UCSD-AML1 (cell line): Measurements from ENCODE around the gene SLC5A5.

Experiments
- DNase-seq: peaks from one replicate; lab custom pipeline; 2025; ENCODE audit not compliant: unreplicated experiment; lab: John Stamatoyannopoulos, UW

SLC5A5 gene

DNA sequence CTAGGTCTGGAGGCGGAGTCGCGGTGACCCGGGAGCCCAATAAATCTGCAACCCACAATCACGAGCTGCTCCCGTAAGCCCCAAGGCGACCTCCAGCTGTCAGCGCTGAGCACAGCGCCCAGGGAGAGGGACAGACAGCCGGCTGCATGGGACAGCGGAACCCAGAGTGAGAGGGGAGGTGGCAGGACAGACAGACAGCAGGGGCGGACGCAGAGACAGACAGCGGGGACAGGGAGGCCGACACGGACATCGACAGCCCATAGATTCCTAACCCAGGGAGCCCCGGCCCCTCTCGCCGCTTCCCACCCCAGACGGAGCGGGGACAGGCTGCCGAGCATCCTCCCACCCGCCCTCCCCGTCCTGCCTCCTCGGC is at the start of gene SLC5A5:
SLC5A5 (plus strand) TSS at position 68 of the 373 bp plus-strand sequence. CDS start 375 bp downstream, outside the sequence.
- DNase-seq, result peak; percentile 22

DNA sequence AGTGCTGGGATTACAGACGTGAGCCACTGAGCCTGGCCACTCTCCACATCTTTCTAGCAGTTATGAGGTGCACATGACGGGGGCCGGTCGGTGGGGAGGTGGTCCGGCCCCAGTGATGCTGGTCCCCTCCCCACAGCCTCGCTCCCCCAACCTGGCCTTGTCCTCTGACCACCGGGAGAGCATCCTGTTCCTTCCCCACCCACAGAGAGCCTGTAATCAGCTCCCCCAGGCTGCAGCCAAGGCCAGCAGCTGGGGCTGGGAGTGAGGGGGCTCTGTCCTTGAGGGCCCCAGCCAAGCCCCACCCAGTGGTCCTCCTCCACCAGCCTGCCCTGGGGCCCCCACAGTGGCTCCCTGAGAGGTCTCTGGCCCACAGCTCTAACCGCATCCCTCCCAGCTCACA is 47.4 kb upstream of the SLC5A5 start:
- DNase-seq, result no peak

DNA sequence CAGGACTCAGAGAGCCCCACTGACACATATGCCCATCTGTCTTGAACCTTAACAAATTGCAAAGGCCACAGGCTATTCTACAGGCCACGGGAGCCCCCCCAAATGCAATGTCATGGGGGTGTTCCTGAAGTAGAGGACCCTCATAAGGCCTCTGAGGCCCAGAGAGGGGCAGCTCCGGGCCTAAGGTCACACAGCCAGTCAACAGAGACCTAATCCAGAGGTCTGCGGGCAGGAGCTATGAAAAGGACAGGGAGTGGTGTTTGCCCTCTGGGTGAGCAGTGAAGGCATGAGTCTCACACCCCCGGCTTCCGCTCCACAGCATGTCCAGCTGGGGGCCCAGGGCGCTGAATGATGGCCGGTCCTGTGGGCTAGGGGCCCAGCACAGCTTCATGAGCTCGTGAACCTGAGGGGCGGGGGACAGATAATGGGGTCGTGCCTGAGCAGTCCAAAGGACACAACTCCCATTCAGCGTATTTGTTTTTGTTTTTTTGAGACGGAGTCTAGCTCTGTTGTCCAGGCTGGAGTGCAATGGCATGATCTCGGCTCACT is 45.2 kb upstream of the SLC5A5 start:
- no peak for DNase-seq

DNA sequence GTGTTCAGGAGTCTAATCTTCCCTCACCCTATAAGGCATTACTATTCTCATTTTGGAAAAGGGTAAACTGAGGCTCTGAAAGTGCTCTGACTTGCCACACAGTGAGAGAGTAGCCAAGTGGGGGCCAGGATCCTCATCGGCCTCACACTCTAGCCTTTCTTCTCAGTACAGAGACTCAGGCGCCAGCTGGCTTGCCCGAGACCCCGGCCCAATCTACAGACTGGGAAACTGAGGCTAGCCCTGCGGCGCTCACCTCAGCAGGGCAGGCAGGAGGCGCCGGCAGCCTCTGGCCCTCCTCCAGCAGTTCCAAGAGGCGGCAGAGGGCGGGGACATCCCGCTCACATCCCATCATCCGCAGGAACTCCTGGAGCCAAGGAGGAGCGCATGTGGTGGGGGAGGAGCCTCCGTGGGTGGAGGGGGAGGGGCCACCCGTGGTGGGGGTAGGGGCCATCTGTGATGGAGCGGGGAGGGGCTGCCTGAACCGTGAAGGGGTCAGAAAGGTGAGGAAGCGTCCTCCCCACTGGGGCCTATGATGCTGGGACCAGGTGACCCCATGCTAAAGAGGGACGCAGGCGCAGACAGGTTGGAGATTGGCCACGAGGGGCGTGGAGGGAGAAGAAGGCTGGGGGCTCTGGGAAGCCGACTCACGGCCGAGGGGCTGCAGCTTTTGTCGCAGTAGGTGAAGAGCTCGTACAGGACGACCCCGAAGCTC is 41.7 kb upstream of the SLC5A5 start:
- DNase-seq, result no peak

DNA sequence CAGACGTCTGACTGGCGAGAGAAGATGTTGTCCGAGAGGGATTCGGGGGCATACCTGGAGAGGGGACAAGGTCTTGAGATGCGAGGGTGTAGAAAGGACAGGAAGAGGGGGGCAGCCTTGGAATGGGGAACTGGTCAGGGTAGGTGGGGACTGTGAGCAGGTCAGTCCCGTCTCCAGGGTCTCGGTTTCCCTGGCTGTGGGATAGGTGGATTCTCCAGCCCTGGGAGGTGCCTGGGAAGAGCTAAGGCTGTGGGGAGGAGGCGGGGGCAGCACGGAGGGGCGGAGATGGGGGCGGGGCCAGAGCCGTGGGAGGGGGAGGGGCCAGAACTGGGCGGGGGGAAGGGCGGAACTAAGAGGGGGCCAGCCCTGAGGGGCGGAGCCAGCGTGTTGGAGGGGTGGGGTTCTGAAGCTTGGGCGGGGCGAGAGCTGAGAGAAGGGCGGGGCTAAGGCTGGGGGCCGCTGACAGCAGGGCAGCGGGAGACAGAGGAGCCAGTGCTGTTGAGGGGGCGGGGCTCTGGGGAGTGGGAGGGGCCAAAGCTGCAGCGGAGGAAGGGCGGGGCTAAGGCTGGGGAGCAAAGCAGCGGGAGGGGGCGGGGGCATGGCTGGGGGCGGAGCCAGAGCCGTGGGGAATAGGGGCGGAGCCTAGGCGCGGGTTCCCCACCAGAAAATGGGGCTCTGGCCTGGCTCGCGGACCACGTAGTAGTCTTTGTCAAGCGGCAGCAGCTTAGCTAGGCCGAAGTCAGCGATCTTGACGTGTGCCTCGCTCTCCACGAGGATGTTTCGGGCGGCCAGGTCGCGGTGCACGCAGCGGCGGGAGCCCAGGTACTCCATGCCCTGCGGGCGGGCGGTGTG is 41.0 kb upstream of the SLC5A5 start:
- DNase-seq, result peak; percentile 21

DNA sequence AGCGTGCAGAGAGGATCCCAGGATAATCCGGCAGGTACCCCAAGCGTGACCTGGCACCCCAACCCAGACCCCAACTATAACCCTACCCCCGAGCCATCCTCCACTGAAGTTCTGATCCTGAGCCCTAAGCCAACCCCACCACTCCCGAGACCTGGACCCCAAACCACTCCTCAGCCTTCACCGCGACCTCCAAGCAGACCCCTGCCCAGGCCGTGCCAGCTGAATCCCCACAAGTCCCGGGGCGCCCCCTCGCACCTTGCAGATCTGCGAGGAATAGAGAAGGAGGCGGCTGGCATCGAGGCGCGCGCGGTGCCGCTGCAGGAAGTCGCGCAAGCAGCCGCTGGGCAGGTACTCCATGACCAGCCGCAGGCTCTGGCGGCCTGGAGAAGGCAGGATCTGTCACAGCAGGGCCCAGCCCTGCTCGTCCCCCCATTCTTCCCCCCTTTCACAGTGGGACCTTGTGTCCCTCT is 40.3 kb upstream of the SLC5A5 start:
- no peak for DNase-seq

DNA sequence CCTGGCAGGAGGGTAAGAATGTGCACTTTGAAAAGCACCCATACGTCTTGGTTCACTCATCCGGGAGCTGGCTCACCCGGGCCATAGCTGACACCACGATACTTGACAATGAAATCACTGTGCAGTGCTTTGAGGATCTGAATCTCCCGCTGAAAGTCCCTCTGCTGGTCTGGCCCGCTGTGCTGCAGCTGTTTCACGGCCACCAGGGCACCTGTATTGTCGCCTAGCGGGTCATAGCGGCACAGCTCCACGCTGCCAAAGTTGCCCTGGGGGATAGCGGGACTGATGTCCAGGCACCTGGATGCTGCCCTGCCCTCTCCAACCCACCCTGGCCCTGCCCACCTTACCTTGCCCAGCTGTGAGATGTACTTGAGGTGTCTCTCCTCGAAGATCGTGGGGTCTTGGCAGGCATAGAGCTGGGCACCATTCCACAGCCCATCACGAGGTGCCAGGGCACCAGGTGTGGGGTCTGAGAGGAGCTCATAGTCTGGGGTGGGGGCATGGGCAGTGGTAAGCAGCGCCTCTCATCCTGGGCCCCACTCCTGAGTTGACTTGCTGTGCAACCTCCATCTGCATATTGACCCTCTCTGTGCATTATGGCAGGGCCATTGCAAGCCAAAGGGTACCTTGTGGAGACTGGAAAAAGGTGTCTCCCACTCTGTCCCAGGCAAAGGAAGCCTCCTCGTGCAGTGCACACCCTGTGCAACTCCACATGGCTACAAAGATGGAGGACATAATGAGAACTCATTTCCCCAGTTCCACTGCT is 39.1 kb upstream of the SLC5A5 start:
- DNase-seq, result no peak

DNA sequence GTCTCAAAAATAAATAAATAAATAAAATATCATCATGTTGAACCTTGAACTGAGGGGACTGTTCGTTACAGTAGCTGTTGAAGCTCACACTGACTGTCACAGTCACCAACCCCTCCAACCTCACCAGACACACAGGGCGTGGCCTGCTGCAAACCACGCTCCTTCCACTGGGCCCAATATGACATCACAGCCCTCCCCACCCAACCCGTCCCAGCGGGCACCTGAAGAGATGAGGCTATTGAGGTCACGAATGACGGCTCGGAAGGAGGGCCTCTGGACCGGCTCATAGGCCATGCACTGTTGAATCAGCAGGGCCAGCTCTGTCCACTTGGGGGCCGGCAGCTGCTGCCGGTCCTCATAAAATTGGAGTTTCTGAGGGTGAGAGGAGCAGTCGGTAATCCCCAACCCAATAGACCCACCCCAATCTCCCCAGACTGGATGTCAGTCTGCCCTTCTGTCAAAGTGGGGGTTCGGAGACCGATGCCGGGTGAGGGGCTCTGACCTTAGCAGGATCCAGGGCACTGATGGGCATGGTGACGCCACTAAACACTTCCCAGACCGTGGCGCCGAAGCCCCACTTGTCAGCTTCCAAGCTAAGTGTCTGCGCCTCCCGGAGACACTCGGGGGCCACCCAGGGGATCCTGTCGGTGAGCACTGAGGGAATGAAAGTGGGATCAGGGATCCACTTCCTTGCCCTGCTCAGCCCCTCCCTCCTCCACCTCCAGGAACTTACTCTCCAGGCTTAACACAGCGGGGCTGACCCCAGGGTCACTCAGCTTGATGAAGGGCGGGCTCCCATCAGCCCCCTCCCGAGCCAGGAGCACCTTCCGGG is 37.2 kb upstream of the SLC5A5 start:
- DNase-seq, result no peak

DNA sequence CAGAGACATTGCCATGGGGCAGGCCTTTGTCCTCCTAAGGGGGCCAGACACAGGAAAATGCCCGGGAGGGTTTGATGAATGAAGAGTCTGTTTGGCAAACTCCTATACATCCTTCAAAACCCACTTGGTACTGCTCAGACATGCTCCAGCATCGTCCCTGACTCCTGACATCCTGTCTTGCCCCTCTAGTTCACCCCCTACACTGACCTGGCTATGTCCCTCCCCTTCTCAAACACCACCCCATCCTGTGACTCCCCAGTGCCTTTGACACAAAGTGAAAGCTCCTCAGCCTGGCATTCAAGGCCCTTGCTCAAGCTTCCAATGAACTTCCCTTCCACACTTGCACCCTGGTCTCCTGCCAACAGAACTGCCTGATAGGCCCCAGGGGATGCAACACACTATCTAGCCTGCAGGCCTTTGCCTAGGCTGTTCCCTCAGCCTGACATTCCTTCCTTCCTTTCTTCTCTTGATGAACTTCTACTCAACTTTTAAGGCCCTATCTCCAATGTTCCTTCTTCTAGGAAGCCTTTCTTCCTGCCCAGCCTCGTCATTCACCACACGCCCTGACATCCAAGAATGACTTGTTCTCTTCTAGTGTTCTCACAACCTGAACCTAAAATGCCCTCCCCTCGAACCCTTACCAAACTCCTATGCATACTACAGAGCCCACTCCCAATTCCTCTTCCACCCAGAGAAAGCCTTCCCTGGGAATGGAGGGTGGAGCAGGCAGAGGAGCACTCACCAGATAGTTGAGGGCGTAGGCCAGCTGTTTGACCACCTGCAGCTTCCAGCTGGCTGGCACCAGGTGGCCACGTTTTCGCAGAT is 36.4 kb upstream of the SLC5A5 start:
- peak; percentile 19 for DNase-seq

DNA sequence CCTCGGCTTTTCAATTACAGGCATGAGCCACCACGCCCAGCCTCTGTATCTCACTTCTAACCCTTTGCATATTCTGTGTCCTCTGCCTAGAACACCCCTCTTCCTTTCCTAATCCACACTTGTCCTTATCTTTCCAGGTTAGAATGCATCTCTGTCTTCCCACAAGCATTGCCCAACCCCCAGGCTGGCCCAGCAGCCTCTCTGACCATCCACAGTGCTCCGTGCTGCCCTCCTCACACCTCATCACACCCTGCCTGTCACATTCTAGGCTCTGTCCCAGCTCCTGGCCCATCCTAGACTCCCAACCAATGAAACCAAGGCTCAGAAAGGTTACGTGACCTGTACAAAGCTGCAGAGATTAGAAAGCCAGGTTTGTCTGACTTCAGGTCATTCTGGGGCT is 35.2 kb upstream of the SLC5A5 start:
- no peak for DNase-seq

DNA sequence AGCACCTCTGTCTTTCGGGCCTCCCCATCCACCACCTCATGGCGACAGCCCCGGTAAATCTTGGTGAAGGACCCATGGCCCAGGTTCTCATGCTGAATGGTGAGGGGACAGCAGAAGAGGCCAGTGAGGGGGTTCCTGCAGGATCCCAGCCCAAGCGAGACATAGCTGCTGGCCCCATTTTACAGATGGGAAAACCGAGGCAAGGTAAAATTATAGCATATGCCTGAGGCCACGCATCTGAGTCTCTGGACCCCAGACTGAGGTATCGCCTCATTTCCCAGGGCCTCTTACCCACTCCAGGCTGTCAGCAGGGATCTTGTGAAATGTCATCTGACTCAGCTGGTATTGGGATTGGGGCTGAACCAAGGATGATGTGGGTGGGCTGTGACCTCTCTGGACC is 33.8 kb upstream of the SLC5A5 start:
- DNase-seq, result no peak

DNA sequence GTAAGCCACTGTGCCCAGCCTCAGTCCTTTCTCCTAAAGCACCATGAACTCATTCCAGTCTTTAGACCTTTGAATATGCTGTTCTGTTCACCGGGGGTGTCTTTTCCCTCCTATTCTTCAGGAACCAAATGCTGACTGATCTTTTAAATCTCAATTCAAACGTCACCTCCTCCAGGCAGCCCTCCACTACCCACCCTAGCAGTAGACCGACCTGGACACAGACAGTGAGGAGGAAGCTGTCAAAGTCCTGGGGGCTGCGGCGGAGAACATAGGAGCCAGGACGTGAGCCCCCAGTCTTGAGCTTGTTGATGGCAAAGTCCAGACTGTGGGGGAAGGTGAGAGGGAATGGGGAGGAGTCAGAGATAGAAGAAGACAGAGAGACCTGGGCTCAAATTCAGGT is 31.7 kb upstream of the SLC5A5 start:
- DNase-seq, result no peak

DNA sequence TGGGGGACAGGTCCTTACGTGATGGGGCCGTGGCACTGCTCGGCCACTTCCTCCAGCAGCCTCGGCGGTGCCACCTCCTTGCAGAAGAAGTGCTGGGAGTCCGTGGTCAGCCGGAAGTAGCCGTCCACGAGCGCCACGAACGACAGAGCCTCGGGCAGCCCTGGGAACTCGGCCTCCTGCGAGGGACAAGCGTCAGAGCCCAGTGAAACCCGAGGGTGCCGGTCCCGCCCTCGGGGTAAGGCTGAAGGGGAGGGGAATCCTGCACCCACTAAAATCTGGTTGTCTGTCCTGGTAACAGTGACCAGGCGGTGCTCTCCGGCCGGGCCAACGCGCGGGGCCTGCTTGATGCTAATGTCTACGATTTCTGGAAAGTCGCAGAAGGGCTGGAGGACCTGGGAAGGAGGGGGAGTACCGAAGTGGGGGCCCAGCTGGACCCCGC is 30.4 kb upstream of the SLC5A5 start:
- no peak for DNase-seq

DNA sequence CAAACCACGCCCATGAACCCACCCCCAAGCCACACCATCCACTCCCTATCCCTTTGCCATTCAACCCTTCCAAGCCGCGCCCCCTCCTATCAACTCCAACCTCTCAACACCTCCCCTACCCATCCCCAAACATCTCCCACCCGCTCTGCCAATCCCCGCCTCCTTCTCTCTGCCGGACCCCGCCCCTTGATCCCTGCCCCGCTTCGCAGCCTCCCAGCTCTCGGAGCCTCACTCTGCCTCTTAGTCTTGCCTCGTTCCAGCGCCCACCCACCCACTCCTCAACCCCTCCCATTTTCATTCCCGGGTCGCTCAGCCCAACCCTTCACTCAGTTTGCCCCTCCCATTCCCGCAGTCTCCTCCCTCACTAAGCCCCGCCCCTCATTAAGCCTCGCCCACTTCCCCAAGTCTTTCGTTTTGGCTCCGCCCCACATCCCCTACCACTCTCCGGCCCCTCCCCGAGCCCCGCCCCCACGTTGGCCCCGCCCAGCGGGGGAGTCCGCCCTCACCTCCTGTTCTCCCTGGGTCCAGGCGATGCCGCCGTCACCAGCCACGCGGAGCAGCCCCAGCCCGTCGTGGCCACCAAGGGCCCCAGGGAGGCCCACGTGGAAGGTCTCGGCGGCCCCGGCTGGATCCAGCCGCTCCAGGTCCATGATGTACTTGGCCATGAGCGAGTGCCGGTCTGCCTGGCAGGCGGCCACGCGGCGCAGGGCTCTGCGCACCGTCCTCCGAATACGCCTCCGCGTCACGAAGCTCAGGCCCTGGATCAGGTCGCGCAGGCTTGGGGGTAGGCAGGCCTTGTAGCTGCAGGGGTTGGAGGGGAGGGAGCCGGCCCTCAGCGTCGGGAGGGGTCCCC is 29.7 kb upstream of the SLC5A5 start:
- DNase-seq, result peak; percentile 54

DNA sequence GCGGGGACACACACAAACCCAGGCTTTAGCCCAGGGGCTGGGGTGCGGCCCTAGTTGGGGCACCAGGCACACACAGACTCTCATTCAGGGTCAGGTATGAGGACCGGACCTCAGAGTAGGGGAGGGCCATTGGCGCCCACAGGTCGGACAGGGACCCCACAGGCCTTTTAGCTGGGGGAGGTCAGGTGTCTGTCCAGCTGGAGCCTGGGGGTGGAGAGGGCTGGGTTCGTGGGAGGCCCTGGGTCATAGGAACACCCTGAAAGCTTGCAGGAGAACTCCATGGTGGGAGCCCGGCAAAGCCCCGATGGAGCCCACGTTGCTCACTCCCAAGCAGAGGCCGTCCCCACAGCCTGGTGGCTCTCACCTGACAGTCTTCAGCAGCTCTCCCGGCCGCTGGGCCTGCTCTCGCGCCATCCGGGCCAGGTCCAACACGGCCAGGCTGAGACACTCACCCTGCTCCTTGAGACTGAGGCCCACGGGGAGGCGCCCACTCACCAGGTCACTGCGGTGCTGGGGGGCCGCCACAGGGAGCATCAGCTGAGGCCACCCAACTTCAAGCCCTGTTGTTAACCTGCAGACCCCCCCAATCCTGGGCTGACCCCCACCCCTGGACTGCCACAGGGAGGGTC is 29.0 kb upstream of the SLC5A5 start:
- DNase-seq, result no peak

DNA sequence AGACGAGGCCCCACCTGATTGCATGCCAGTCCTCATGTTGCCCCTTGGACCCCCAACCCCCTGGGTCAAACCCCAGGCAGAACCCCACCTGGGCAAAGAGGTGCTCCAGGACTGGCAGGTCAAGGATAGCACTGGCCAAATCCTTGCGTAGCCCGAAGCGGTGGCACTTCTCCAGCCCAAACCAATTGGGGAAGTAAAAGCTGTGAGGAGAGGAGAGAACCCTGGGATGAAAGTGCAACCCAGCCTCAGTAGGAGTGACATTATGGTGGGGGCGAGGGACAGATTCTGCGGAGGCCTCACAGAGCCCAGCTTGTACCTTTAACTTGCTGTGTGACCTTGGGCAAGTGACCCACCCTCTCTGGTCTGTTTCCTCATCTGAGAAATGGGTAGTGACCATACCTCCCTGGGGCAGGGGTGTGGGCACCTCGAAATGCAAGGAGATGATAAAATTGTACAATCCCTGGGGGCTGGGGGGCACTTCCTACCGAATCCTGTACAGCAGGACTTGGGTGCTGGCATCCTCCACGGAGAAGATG is 28.4 kb upstream of the SLC5A5 start:
- no peak for DNase-seq

DNA sequence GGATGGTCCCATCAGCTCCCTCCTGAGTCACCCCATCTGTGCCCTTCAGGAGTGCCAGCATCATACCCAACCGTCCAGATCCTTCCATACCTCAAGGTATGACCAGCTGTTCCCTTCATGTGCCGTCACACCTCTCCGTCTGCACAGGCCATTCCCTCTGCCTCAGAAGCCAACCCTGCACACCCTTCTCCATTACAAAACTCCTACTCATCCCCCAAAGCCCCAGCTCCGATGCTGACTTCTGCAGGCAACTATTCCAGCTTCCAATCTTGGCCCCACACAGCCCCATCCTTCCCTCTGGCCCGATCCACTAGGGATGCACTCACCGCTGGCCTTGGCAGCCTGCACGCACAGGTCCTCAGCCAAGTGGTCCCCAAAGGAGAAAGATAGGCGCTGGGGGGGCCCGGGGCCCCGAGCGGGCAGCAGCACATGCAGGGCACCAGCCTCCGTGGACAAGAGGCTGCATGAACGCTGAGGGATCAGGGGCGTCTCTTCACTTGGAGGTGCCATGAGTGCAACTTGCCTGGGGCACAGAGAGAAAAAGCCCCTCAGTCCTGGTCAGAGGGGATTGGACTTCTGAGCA is 27.7 kb upstream of the SLC5A5 start:
- no peak for DNase-seq
